GF-D8 (cell line): ENCODE data around the gene ADH5.
"Not testable (repeated sequence)": the region's sequence is repeated elsewhere in the genome, so short reads cannot be mapped to it uniquely, and the experiment has no call there.

Source experiments
- DNase-seq: peaks from one replicate; lab custom pipeline; 2025; lab: John Stamatoyannopoulos, UW

The ADH5 gene

DNA sequence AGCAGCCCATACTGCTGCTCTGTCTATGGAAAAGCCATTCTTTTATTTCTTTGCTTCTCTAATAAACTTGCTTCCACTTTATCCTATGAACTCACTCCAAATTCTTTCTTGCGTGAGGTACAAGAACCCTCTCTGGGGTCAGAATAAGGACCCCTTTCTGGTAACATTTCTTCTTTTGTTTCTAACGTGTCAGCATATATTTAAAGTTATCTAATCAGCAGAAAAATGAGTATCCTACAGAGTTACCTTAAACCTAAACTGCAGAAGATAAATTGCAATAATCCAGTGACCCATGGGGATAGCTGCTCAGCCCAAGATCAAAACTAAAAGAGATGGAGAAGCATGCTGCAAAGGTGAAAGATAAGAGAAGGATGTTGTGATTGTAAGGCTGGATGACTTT is 4.0 kb downstream of the ADH5 start:
- no peak for DNase-seq

DNA sequence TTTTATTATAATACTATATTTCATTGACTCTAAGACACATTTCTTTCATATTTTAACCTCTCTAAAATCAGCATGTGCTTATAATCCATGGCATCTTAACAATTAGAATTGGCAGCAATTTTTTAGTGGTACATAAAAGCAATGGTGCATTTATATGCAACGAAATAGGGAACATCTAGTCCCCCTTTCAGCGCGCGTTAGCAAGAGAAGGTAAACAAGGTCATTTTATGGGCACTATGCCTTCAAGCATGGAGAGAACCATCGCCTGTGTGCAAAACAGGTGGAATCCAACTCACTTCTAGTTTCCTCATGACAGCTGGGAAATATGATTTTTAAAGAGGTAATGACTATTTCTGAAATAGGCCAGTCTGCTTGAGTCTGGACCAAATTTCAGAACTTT is 6.4 kb downstream of the ADH5 start:
- no peak for DNase-seq

- not testable (repeated sequence) for DNase-seq
Measured at GRCh38 chr4:99080869-99081268, 7.7 kb downstream of the ADH5 start.

DNA sequence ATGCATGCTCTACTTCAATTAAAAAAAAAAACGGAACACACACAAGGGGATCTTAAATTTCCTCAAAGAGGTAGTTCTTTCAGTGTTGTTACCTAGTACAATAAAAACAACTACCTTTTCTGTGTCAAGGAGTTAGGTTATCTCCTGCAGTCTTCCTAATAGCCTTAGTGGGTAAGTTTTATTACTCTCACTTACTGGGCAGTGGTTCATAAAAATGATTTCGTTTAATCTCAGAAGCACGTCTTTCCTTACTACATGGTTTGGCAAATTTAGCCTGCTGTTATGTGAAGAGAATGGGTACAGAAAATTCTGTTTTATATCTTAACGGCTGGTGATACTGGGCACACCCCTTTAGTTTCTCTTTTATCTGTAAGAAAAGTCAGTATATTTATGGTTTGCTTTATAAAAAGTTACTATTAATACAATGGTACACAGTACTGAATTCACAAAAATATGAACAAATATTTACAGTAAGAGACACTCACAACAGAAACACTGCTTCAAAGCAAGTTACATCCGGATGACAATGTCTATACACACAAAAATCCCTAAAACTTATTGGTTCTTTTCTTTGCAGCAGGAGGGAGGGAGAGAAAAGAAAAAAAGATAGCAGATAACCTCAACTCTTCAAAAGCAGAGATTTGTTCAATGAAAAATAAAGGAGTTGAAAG is 8.8 kb downstream of the ADH5 start:
- no peak for DNase-seq

GRCh38 chr4:99078931-99079624 is 9.5 kb downstream of the ADH5 start:
- DNase-seq: no peak

DNA sequence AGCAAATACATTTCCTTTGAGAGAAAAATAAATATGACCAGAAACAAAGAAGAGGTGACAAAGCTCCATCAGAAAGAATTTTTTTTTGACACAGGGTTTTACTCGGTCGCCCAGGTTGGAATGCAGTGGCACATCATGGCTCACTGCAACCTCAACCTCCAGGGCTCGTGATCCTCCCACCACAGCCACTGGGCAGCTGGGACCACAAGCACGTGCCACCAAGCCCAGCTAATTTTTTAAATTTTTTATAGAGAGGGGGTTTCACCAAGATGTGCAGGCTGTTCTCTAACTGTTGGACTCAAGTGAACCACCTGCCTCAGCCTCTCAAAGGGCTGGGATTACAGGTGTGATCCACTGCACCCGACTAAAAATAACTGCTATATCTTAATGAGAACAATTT is 10.3 kb downstream of the ADH5 start:
- DNase-seq: no peak

DNA sequence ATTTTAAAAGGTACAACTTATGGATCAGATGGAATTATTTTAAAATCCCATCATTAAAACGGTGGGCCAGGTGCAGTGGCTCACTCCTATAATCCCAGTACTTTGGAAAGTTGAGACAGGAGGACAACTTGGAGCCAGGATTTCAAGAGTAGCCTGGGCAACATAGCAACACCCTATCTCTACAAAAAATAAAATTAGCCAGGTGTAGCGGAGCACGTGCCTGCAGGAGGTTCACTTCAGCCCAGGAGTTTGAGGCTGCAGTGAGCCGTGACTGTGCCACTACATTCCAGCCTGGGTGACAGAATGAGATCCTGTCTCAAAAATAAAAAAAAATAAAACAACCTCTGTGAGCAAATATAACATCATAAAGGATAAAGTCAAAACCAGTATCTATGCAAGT is 11.4 kb downstream of the ADH5 start:
- DNase-seq: no peak

DNA sequence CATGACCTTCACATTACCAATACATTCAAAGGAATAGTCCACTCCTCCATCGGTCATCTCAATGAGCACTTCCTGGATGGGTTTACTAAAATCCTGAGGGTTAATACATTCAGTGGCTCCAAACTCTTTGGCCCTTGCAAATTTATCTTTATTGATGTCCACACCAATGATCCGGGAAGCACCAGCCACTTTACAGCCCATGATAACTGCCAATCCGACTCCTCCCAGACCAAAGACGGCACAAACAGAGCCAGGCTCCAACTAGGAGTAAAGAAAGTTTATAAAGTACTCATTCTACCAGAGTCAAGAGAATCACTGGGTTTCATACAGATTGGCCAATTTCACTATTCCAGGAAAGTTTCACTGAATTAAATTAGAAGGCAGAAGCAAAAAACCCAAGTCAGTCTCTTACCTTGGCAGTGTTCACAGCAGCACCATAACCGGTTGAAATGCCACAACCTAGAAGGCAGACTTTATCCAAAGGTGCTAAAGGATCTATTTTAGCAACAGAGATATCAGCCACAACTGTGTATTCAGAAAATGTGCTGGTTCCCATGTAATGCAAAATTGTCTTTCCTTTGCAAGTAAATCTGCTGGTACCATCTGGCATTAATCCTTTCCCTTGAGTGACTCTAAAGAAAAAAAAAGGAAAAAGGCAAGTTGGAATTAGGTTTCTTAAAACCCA is 12.2 kb downstream of the ADH5 start:
- DNase-seq: no peak

DNA sequence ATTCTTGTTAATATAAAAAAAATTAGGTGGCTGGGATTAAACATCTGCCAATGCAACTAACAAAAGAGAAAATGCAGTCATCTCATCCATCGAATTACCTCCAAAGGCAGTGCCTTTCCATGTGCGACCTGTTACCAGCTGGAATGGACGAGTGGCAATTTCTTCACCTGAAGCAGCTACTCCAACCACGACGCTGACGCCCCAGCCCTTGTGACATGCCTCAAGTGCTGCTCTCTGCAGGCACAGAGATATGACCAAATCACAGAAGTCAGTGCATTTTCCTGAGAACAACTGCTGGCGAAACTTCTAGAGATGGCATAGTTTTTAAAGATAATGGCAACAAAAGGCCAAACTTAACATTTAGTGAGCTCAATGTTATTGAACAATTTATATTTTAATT is 13.8 kb downstream of the ADH5 start:
- DNase-seq: no peak

DNA sequence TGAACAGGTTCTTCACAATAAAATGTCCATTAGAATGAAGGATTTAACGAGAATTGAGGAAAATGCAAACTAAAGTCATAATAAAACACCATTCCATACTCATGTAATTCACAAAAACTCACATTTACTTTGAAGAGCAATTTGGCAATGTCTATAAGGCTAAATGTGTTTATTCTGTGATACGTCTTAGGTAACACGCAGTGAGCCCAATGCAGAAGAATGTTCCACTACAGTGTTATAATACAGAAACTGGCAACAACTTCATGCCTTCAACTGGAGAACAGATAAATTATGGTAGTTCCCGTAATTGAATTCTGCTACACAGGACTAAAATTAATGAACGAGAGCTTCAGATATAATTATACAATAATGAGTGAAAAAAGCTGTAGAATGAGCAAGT is 17.4 kb downstream of the ADH5 start:
- DNase-seq: no peak

GRCh38 chr4:99067617-99068016 is 21.0 kb downstream of the ADH5 start:
- no peak for DNase-seq

DNA sequence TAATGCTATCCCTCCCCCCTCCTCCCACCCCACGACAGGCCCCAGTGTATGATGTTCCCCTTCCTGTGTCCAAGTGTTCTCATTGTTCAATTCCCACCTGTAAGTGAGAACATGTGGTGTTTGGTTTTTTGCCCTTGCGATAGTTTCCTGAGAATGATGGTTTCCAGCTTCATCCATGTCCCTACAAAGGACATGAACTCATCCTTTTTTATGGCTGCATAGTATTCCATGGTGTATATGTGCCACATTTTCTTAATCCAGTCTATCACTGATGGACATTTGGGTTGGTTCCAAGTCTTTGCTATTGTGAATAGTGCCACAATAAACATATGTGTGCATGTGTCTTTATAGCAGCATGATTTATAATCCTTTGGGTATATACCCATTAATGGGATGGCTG is 23.1 kb downstream of the ADH5 start:
- DNase-seq: not testable (repeated sequence)

DNA sequence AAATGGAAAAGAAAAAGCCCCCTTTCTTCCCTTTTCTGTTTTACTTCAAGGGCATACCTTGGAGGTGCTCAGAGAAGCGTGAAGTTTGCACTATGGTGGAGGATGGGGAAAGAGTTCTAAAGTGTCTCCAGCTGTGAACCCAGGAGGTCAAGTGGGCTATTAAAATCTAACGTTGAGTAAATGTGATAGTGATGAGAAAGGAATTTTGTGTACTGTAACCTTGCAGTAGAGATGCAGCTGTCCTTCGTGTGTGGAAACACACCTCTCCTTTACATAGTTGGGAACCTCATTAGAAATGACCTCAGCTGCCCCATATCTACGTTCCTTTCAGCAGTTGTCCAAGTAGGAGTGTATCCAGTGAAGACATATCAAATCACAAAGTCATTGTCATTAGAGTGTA is 26.5 kb downstream of the ADH5 start:
- no peak for DNase-seq

DNA sequence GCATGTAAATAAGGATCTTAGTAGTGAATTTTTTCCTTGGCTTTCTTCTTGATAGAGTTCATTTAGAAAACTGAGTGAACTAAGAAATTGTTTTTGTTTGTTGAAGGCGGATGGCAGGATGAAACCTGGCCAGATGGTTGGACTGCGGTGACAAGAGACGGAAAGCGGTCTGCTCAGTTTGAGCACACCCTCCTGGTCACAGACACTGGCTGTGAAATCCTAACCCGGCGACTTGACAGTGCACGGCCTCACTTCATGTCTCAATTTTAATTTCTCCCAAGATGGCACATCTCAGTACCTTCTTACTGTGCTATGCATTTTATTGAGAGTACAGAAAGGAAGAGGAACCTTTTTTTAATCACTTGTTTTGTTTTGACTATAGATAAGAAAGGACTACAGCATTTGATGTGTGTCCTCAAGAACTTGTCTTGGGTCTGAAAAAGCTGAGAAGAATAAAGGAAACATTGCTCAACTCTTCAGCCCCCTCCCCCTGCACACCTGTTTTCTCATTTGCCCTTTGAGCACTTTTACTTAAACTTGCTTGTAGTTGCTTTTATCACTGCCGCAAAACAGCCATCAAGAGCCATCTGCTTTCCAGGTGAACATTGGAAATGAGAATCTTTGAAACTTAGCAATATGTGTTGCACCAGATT is 27.4 kb downstream of the ADH5 start:
- no peak for DNase-seq

GRCh38 chr4:99059550-99059949 is 29.0 kb downstream of the ADH5 start:
- DNase-seq: no peak

GRCh38 chr4:99058228-99058627 is 30.4 kb downstream of the ADH5 start:
- no peak for DNase-seq

GRCh38 chr4:99054428-99054994 is 34.1 kb downstream of the ADH5 start:
- DNase-seq: no peak

- no peak for DNase-seq
Measured at GRCh38 chr4:99052902-99053301, 35.7 kb downstream of the ADH5 start.

DNA sequence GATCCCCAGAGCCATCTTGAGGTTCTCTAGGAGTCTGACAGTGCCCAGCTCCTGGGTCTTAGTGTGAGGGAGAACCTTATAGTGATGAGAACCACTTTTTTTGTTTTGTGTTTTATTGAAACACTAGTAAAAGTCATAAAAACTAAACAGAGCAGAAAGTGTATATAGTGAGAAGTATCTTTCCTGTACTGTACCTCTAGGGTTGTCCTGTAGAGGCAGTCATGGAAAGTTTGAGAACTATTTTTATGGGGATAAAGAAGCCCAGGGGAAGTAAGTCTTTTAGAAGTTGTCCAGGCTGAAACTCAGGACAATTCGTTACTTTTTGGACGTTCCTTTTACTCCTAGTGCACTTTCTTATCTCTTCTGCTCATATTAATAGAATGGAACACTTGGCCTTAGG is 40.9 kb downstream of the ADH5 start:
- no peak for DNase-seq

DNA sequence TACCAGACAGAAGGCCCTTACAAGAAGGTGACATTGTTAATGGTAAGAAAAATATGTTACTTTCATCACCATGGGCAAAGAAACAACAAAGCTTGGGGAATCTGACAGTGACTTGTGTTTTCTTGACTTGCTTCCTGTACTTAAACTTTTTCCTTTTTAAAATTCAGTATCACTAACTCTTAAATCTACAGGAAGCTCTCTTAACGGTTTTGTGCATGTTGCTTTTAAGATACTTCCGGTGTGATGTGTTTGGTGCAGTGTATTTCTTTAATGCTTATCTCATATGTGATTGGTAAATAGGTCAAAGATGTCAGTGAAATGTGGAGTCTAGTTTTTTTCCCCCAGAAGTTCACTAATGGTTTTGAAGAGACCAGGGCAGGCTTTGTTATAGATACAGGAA is 45.2 kb downstream of the ADH5 start:
- no peak for DNase-seq

DNA sequence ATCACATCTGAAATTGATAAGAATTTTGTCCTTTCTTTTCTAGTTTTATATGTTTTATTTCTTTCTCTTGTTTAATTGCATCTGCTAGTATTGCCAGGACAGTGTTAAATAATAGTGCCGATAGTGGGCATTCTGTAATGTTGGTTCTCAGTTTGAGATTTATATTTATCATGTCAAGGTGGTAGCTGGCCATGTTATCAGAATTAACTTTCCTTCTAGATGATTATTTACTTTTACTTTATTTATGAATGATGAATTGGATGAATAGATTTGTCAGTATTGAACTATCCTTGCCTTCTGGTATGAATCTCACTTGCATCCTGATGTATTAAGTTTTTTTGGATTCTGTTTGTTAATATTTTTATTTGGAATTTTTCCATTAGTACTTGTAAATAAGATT is 50.4 kb downstream of the ADH5 start:
- DNase-seq: no peak

- DNase-seq: no peak
Measured at GRCh38 chr4:99033956-99034355, 54.6 kb downstream of the ADH5 start.

GRCh38 chr4:99029852-99030251 is 58.7 kb downstream of the ADH5 start:
- no peak for DNase-seq
